Non-pigmented ciliary epithelial cell (primary cell): ENCODE data around the gene SDK1.
"Not testable (repeated sequence)": the region's sequence is repeated elsewhere in the genome, so short reads cannot be mapped to it uniquely, and the experiment has no call there.

ENCODE experiments used
- DNase-seq: peaks from one replicate; pipeline ENCODE4 v3.0.0-alpha.2; 2010; ENCODE audit warnings: low read depth

SDK1 gene

GRCh38 chr7:4073052-4073451, 772.0 kb downstream of the SDK1 start:
- no peak for DNase-seq

- no peak for DNase-seq
Observed at GRCh38 chr7:4073750-4074149, 772.7 kb downstream of the SDK1 start.

- no peak for DNase-seq
Observed at GRCh38 chr7:4074407-4074806, 773.4 kb downstream of the SDK1 start.

GRCh38 chr7:4074994-4075393, 773.9 kb downstream of the SDK1 start:
- no peak for DNase-seq

- DNase-seq: no peak
Observed at GRCh38 chr7:4076701-4077294, 775.7 kb downstream of the SDK1 start.

- no peak for DNase-seq
Observed at GRCh38 chr7:4077980-4078379, 776.9 kb downstream of the SDK1 start.

- no peak for DNase-seq
Observed at GRCh38 chr7:4078580-4078979, 777.5 kb downstream of the SDK1 start.

- no peak for DNase-seq
Observed at GRCh38 chr7:4079366-4079765, 778.3 kb downstream of the SDK1 start.

GRCh38 chr7:4079956-4080355, 778.9 kb downstream of the SDK1 start:
- DNase-seq: no peak

- DNase-seq: no peak
Observed at GRCh38 chr7:4080954-4081353, 779.9 kb downstream of the SDK1 start.

GRCh38 chr7:4083513-4083912, 782.5 kb downstream of the SDK1 start:
- DNase-seq: no peak

GRCh38 chr7:4084271-4084670, 783.2 kb downstream of the SDK1 start:
- DNase-seq: no peak

- DNase-seq: no peak
Observed at GRCh38 chr7:4085937-4086691, 785.1 kb downstream of the SDK1 start.

GRCh38 chr7:4086723-4087122, 785.7 kb downstream of the SDK1 start:
- no peak for DNase-seq

- no peak for DNase-seq
Observed at GRCh38 chr7:4091767-4092166, 790.7 kb downstream of the SDK1 start.

GRCh38 chr7:4093035-4093434, 792.0 kb downstream of the SDK1 start:
- DNase-seq: no peak

GRCh38 chr7:4093483-4093882, 792.4 kb downstream of the SDK1 start:
- DNase-seq: no peak

GRCh38 chr7:4094158-4094557, 793.1 kb downstream of the SDK1 start:
- DNase-seq: not testable (repeated sequence)

GRCh38 chr7:4097001-4097609, 796.1 kb downstream of the SDK1 start:
- no peak for DNase-seq

- DNase-seq: no peak
Observed at GRCh38 chr7:4098169-4098568, 797.1 kb downstream of the SDK1 start.

GRCh38 chr7:4099651-4100050, 798.6 kb downstream of the SDK1 start:
- DNase-seq: no peak

- DNase-seq: no peak
Observed at GRCh38 chr7:4100148-4100547, 799.1 kb downstream of the SDK1 start.

GRCh38 chr7:4100691-4101090, 799.6 kb downstream of the SDK1 start:
- no peak for DNase-seq
